ENCODE measurements around the gene RERE.

The RERE gene

DNA sequence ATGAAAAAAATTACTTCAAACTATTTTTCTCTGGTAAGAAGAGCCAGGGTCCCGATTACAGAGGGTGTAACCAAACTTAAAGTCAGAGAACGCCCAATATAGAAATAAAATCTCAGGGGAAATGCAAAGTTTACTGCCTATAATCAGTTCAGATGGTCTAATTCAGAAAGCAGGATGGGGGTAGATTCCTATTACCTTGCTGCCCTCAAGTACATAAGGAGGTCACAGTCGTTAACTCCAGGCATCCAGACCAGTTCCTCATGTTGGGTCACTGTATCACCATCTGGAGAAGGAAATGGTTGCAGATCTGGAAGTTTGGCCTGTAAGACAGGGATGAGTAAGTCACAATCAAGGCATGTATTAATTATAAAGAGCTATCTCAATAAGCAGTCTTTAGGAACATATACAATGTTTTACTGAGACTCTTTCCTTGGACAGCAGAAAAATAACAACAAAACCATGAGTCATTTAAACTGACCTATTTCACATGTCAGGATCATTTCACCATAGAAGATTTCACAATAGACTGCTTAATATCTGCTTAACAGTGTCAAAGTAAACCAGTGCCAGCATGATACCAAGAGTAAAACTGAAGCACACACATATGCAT is 320.1 kb downstream of the RERE start:
- no peak for DNase-seq

DNA sequence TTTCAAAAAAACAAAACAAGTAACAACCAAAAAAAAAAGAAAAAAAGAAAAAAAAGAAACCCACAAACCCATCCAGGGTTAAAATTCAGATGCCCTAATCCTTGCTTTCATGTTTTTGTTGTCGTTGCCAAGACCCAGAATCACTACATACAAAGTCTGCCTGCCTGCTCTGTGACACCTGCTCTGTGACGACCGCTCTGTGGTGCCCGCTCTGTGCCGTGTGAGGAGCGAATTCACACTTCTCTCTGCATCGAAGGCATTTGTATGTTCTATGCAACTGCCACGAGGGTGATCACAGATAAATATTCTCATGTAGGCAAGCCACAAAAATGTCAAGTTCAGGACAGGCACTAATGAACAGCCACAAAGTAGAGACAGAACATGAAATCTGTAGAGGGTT is 321.0 kb downstream of the RERE start:
- DNase-seq = no peak

GRCh38 chr1:8495928-8496401 is 321.5 kb downstream of the RERE start:
- no peak for DNase-seq

- DNase-seq = no peak
Observed at GRCh38 chr1:8494681-8495080, 322.8 kb downstream of the RERE start.

GRCh38 chr1:8493916-8494540 is 323.4 kb downstream of the RERE start:
- no peak for DNase-seq

DNA sequence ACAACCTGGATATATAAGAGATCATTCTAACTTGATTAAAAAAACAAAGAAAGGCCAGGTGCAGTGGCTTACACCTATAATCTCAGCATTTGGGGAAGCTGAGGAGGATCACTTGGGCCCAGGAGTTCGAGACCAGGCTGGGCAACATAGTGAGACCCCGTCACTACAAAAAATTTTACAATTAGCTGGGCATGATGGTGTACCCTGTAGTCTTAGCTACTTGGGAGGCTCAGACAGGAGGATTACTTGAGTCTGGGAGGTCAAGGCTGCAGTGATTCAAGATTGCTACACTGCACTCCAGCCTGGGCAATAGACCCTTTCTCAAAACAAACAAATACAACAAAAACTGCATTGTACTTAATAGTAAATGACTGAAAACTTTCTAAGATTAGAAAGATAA is 330.2 kb downstream of the RERE start:
- no peak for DNase-seq

DNA sequence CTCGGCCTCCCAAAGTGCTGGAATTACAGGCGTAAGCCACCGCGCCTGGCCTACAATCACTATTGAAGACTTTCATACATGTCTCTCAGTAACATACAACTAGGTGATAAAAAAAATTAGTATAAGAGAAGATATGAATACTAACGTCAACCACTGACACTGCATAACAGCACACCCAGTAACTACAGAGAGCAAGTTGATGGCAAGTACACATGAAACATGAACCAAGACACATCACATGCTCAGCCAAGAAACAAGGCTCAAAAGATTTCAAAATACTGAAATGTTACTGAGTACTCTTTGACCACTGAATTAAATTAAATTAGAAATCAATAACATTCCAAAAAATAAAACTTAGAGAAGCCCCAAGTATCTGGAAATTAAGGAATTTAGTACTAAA is 331.4 kb downstream of the RERE start:
- DNase-seq = no peak

DNA sequence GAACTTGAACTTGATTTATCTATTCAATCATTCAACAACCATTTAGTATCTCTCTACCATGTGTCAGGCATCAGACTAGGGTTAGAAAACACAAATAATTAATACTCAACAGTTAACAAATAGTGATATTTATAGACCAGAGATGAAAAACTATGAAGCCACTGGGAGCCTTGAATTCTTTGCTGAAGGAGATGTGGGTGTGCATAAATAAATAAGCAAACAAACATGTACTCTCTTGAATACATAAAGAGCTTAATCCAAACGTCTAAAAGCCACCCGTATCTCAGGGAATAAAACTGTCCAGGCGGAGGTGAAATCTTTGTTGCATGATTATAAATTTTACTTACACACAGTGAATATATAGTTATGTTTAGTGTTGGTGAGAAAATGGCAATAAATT is 333.9 kb downstream of the RERE start:
- no peak for DNase-seq

GRCh38 chr1:8482979-8483381 is 334.5 kb downstream of the RERE start:
- DNase-seq = no peak

DNA sequence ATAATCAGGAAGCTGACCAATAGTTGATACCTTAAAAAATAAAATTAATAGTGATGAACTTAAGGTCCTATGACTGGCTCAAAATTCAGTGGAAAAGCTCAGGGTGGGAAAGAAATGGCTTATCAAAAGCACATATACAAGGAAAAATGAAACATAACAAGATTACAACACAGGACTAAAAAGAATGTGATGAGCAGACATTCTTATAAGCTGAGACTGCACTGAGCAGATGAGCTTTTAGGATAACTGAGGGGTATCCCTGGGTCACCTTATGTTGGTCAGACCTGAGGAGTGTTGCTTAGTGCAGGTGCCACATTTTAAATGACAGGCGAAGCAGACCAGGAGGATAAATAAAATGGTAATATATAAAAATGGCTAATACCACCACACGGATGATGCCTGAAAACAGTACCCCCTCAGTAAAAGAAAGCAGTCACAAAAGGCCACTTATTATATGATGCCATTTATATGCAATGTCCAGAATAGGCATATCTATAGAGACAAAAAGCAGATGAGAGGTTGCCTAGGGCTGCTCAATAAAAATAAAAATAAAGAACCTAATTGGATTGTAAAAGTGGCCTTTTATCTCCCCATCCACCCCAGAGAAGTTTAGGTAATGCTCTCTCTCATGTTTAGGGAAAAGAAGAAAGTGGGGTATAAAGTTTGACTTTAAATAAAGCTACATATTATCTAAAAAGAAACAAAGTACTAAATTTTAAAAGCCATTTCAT is 335.6 kb downstream of the RERE start:
- DNase-seq = no peak

- DNase-seq = no peak
Observed at GRCh38 chr1:8478566-8478965, 338.9 kb downstream of the RERE start.

- DNase-seq = no peak
Observed at GRCh38 chr1:8477983-8478362, 339.5 kb downstream of the RERE start.

- DNase-seq = no peak
Observed at GRCh38 chr1:8477166-8477982, 340.1 kb downstream of the RERE start.

DNA sequence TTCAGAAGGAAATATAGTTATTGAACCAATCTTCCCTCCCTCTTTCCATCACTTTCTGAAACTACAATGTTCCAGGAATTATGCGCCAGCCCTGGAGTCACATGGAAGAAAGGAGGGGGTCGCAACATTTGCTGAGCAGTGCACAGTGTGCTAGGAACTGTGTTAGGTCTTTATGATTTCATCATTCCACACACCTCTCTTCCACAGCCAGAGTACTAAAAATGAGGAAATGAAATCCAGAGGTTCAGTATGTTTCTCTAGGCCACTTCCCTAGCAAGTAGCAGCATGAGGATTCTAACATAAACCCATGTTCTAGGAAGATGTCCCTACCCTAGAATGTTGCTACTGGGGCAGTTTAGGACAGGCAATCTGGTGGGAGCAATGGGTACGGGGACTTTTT is 341.4 kb downstream of the RERE start:
- no peak for DNase-seq

- no peak for DNase-seq
Observed at GRCh38 chr1:8474369-8474768, 343.1 kb downstream of the RERE start.

DNA sequence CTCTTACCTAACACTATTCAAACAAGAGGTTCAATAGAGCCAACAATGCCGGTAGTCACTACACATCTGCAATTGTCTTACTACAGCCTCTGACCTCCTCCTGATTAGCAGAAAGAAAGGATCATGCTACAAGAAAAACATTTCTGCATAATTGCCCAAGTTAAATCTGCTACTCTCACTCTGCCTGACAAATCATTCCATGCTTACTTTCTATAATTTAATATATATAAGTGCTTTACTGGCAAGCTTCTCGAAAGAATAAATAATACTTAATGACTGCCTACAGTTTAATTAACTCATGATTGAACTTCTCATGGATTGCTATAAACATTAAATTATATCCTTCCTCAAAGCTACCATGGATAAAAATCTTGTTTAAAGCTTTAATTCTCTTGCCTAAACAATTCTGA is 343.5 kb downstream of the RERE start:
- DNase-seq = no peak

GRCh38 chr1:8473121-8473875 is 344.1 kb downstream of the RERE start:
- no peak for DNase-seq

DNA sequence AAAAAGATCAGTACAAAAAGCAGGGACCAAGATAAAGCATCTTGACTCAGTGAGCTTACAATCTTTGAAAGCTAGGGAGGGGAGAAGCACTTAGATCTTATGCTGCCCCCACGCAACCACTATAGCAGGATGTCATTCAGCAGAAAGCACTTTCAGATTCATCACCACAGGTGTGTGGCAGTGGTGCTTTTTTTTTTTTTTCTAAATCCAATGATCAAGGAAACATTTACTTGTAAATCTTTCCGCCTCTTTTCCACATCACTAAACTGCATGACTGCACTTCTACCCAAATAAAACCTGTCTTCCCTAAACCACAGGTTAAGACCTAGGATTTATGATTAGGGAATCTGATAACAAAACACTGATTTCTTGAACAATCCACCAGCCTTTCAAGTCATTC is 344.8 kb downstream of the RERE start:
- no peak for DNase-seq

DNA sequence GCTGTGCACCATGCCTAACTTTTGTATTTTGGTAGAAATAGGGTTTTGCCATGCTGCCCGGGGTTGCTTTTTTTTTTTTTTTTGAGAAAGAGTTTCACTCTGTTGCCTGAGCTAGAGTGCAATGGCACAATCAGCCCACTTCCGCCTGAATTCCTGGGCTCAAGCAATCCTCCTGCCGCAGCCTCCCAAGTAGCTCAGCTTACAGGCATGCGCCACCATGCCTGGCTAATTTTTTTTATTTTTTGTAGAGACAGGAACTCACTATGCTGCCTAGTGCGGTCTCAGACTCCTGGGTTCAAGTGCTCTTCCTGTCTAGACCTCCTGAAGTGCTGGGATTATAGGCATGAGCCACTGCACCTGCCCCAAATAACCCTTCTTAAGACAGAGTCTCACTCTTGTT is 346.0 kb downstream of the RERE start:
- no peak for DNase-seq

GRCh38 chr1:8468751-8469150 is 348.7 kb downstream of the RERE start:
- no peak for DNase-seq

DNA sequence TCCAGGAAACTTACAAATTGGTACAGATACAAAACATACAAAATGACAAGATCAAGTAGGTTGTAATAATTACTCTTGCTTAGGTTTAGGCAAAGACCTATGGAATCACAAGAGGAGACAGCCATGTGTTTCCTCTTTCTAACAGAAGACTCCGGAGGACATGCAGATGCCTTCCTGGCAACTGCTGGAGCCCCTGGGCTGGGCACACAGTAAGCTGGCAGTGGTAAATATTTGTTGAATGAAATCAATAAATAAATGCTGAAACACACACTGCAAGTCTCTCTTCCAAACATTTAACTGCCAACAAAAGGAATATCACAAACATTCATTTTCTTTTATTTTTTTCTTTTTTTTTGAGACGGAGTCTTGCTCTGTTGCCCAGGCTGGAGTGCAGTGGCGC is 350.1 kb downstream of the RERE start:
- DNase-seq = no peak

DNA sequence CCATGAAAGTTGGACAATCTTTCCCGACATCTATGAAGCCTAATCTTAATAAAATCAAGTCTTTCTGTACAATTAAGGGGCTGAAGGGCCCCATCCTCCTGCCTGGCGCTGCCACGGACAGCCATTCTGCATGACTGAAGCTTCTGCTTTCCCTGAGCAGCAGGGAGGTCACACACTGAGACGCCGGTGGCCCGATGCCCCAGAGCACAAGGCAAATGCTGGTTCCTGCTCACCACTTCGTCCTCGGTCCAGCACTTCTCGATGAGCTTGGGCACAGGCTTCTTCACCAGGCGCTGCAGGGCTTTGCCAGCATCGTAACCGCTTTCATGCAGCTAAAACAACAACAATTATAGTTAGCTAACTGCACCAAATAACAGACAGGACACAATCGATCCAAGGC is 351.7 kb downstream of the RERE start:
- no peak for DNase-seq

DNA sequence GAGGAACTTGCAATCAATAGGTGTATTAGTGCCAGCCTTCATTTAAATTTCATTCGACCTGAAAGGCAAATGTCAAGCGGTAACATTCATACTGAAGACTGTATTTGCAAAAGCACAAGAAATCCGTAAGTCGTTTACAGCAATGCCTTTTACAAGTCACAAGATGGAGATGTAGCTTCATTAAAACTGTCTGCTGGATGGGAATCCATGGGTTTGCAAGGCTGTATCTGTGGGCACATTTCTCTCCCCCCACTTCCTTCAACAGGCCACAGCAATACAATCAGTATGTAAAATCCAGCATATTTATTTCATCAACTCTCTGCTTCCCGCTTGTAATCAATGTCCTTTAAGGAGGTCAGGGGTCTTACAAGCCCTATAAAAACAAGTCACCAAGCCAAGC is 352.4 kb downstream of the RERE start:
- no peak for DNase-seq
